NCI-H2171 treated with DMSO at 0.1 percent for 48 hours (cell line): ENCODE data around the gene FAM185A.
"Not testable (repeated sequence)": the region's sequence is repeated elsewhere in the genome, so short reads cannot be mapped to it uniquely, and the experiment has no call there.

Experiments used
- DNase-seq: peaks from one replicate; lab custom pipeline; 2025; lab: John Stamatoyannopoulos, UW

FAM185A gene

GRCh38 chr7:102778663-102779062 is 29.9 kb downstream of the FAM185A start:
- DNase-seq = not testable (repeated sequence)

- not testable (repeated sequence) for DNase-seq
Measured at GRCh38 chr7:102780926-102781325, 32.1 kb downstream of the FAM185A start.

GRCh38 chr7:102788770-102789169 is 40.0 kb downstream of the FAM185A start:
- not testable (repeated sequence) for DNase-seq

GRCh38 chr7:102790364-102791100 is 41.7 kb downstream of the FAM185A start:
- not testable (repeated sequence) for DNase-seq

- not testable (repeated sequence) for DNase-seq
Measured at GRCh38 chr7:102791367-102791766, 42.6 kb downstream of the FAM185A start.

- DNase-seq = not testable (repeated sequence)
Measured at GRCh38 chr7:102791831-102792230, 43.0 kb downstream of the FAM185A start.

- DNase-seq = not testable (repeated sequence)
Measured at GRCh38 chr7:102794567-102794966, 45.8 kb downstream of the FAM185A start.

GRCh38 chr7:102795987-102796595 is 47.3 kb downstream of the FAM185A start:
- DNase-seq = not testable (repeated sequence)

GRCh38 chr7:102806613-102807012 is 57.8 kb downstream of the FAM185A start:
- DNase-seq = no peak

- DNase-seq = no peak
Measured at GRCh38 chr7:102810916-102811315, 62.1 kb downstream of the FAM185A start.

- DNase-seq = no peak
Measured at GRCh38 chr7:102811942-102812678, 63.3 kb downstream of the FAM185A start.

- no peak for DNase-seq
Measured at GRCh38 chr7:102813191-102814024, 64.6 kb downstream of the FAM185A start.

- DNase-seq = no peak
Measured at GRCh38 chr7:102814025-102814471, 65.2 kb downstream of the FAM185A start.

GRCh38 chr7:102817616-102818573 is 69.1 kb downstream of the FAM185A start:
- no peak for DNase-seq

- DNase-seq = no peak
Measured at GRCh38 chr7:102819151-102819550, 70.4 kb downstream of the FAM185A start.

- no peak for DNase-seq
Measured at GRCh38 chr7:102821994-102822747, 73.4 kb downstream of the FAM185A start.

- DNase-seq = no peak
Measured at GRCh38 chr7:102823390-102824119, 74.8 kb downstream of the FAM185A start.

GRCh38 chr7:102828286-102828685 is 79.5 kb downstream of the FAM185A start:
- DNase-seq = no peak

- no peak for DNase-seq
Measured at GRCh38 chr7:102829075-102829474, 80.3 kb downstream of the FAM185A start.
